HCT116 (cell line): ENCODE measurements around the gene HDDC3. TPM values are rescaled to one million over a fixed set of nuclear protein-coding genes. Genes with fewer than 3 reads are reported as not detected.

Experiments
- ATAC-seq: fragments of 200-7000 bp; cut with Tn5 transposase; 2 replicates; pipeline ENCODE4 v1.9.1; 2020; ENCODE audit warnings: mild to moderate bottlenecking, moderate library complexity
- BruUV-seq: library from RNA; stranded (reverse); fragments of 400-500 nt; replicated peaks from 2 replicates; lab custom pipeline; 2021; lab: Mats Ljungman, UMichigan
- CTCF ChIA-PET: fragments of 300-600 bp; sonication (Branson Sonifier 250); formaldehyde crosslinking; loops from one replicate; lab custom pipeline; 2021; ENCODE audit warnings: antibody characterized with exemption; lab: Charles Lee
- POLR2A ChIA-PET: fragments of 300-600, 350-600 bp; sonication (Branson Sonifier 250); formaldehyde crosslinking; loops from one replicate; lab custom pipeline; 2021; ENCODE audit warnings: antibody characterized with exemption; lab: Charles Lee
- RAD21 ChIA-PET, 2 experiments: fragments of 300-600 bp; sonication (Branson Sonifier 250); formaldehyde crosslinking; loops; one replicate each; lab custom pipeline; 2023; ENCODE audit warnings: low total read pairs in 2 of 2; ENCODE audit not compliant: uncharacterized antibody in 2 of 2, unreplicated experiment in 2 of 2, low non-redundant PET in 1 of 2; lab: Charles Lee
- DNase-seq: peaks from one replicate; pipeline ENCODE4 v3.0.0-alpha.2; 2010; ENCODE audit warnings: low read depth, low spot score
- H2AFZ ChIP-seq: fragments of 200-600 bp; shearing (Covaris generic), sonication (generic); 2 replicates; pipeline ENCODE4 v1.6.1; 2017; ENCODE audit warnings: low read depth, mixed run types, mixed read lengths, antibody characterized with exemption, low read length; ENCODE audit not compliant: poor library complexity, severe bottlenecking
- H3K27ac ChIP-seq: 2 replicates; pipeline ENCODE4 v1.5.1; 2012; ENCODE audit warnings: low read depth, low read length
- H3K27me3 ChIP-seq: fragments of 200-600 bp; sonication (generic); 2 replicates; pipeline ENCODE4 v1.6.1; 2016; ENCODE audit warnings: mixed run types, low read length, mixed read lengths; ENCODE audit not compliant: insufficient read depth
- H3K36me3 ChIP-seq, 2 experiments: fragments of 200-500 bp in 1 of 2; fragments of 200-600 bp in 1 of 2; sonication (Bioruptor generic) in 1 of 2; sonication (generic) in 1 of 2; 2 replicates each; pipeline versions ENCODE4 v1.5.1 to v1.6.1; 2014 to 2016; ENCODE audit warnings: low read length in 2 of 2, inconsistent platforms in 1 of 2, mixed read lengths in 1 of 2, mixed run types in 1 of 2; ENCODE audit not compliant: insufficient read depth in 2 of 2, control insufficient read depth in 1 of 2
- H3K4me1 ChIP-seq, 2 experiments: fragments of 200-600 bp in 1 of 2; sonication (generic) in 1 of 2; 2 replicates each; pipeline versions ENCODE4 v1.5.1 to v1.6.1; 2012 to 2017; ENCODE audit warnings: low read length in 2 of 2, inconsistent platforms in 1 of 2, mild to moderate bottlenecking in 1 of 2, mixed read lengths in 1 of 2, mixed run types in 1 of 2, moderate library complexity in 1 of 2; ENCODE audit not compliant: insufficient read depth in 2 of 2, control insufficient read depth in 1 of 2
- H3K4me2 ChIP-seq: fragments of 200-600 bp; sonication (generic); 2 replicates; pipeline ENCODE4 v1.6.1; 2017; ENCODE audit warnings: mixed run types, low read length, mixed read lengths
- H3K4me3 ChIP-seq, 2 experiments: fragments of 200-600 bp in 1 of 2; sonication (generic) in 1 of 2; replicated peaks in 1 of 2; 2 replicates each; pipeline ENCODE4 v1.5.1; 2011 to 2016; ENCODE audit warnings: low read length in 2 of 2, control low read depth in 1 of 2, low read depth in 1 of 2, mild to moderate bottlenecking in 1 of 2, mixed read lengths in 1 of 2, mixed run types in 1 of 2
- H3K79me2 ChIP-seq: fragments of 200-600 bp; sonication (generic); 2 replicates; pipeline ENCODE4 v1.6.1; 2017; ENCODE audit warnings: mild to moderate bottlenecking, mixed run types, low read length, moderate library complexity, mixed read lengths; ENCODE audit not compliant: insufficient read depth
- H3K9ac ChIP-seq: fragments of 200-600 bp; sonication (generic); 2 replicates; pipeline ENCODE4 v1.6.1; 2016; ENCODE audit warnings: low read length, mixed read lengths
- H3K9me2 ChIP-seq: fragments of 200-600 bp; sonication (generic), shearing (Covaris generic); 2 replicates; pipeline ENCODE4 v1.6.1; 2017; ENCODE audit warnings: mixed run types, mild to moderate bottlenecking, moderate library complexity; ENCODE audit not compliant: insufficient read depth
- H3K9me3 ChIP-seq, 2 experiments: fragments of 200-500 bp in 1 of 2; fragments of 200-600 bp in 1 of 2; sonication (Bioruptor generic) in 1 of 2; sonication (generic) in 1 of 2; 2 replicates each; pipeline ENCODE4 v1.6.1; 2014 to 2017; ENCODE audit warnings: low read length in 2 of 2, mixed read lengths in 2 of 2, inconsistent platforms in 1 of 2, low read depth in 1 of 2, mild to moderate bottlenecking in 1 of 2, mixed run types in 1 of 2, moderate library complexity in 1 of 2; ENCODE audit not compliant: control insufficient read depth in 1 of 2, insufficient read depth in 1 of 2
- H4K20me1 ChIP-seq: fragments of 200-600 bp; sonication (generic), shearing (Covaris generic); 2 replicates; pipeline ENCODE4 v1.6.1; 2017; ENCODE audit warnings: mixed run types, mild to moderate bottlenecking, moderate library complexity; ENCODE audit not compliant: insufficient read depth
- ATF3 ChIP-seq: IDR thresholded peaks from 2 replicates; pipeline ENCODE4 v1.6.1; 2012
- CEBPB ChIP-seq: IDR thresholded peaks from 2 replicates; pipeline ENCODE4 v1.6.1; 2012; ENCODE audit warnings: low read depth
- CTCF ChIP-seq, 3 experiments: fragments of 200-600 bp in 1 of 3; sonication (generic) in 1 of 3; IDR thresholded peaks in 2 of 3; conservative IDR thresholded peaks in 1 of 3; 2 replicates each; pipeline ENCODE4 v1.5.1; 2012 to 2017; ENCODE audit warnings: low read depth in 2 of 3, low read length in 2 of 3, antibody characterized with exemption in 1 of 3, borderline replicate concordance in 1 of 3, control low read depth in 1 of 3, mild to moderate bottlenecking in 1 of 3, mixed read lengths in 1 of 3, mixed run types in 1 of 3, moderate library complexity in 1 of 3; ENCODE audit not compliant: insufficient read depth in 1 of 3
- MAX ChIP-seq: IDR thresholded peaks from 2 replicates; pipeline ENCODE4 v1.6.1; 2012
- POLR2A ChIP-seq: IDR thresholded peaks from 2 replicates; pipeline ENCODE4 v1.7.0; 2011; ENCODE audit warnings: borderline replicate concordance; ENCODE audit not compliant: insufficient read depth, insufficient read length; ENCODE audit errors: extremely low read depth
- POLR2AphosphoS5 ChIP-seq: IDR thresholded peaks from 2 replicates; pipeline ENCODE4 v1.6.1; 2011; ENCODE audit warnings: mild to moderate bottlenecking, low read depth, low read length, moderate library complexity
- YY1 ChIP-seq: IDR thresholded peaks from 2 replicates; pipeline ENCODE4 v1.6.1; 2011; ENCODE audit warnings: low read length, low read depth, moderate library complexity, mild to moderate bottlenecking; ENCODE audit not compliant: insufficient replicate concordance; ENCODE audit errors: extremely low read depth
- ZFX ChIP-seq: fragments of 450-650 bp; IDR thresholded peaks from 2 replicates; pipeline ENCODE4 v1.6.1; 2017
- intact Hi-C: fragments of 100-400 bp; cut with micrococcal nuclease; formaldehyde crosslinking; loops from 2 replicates; pipeline ENCODE4 v1.10.0; 2022
- total RNA-seq: library from RNA; stranded (reverse); gene quantifications from one replicate; pipeline ENCODE4 v1.2.1, GENCODE V29; 2021; ENCODE audit not compliant: unreplicated experiment

The HDDC3 gene
- total RNA-seq, 1 experiment from 2014 or later, result 20.4 TPM

- Histone ChIP-seq H2AFZ (peak overlapping the region; percentile 71), H3K27ac (peak overlapping the region; percentile 41; the same call in 1 of the 2 replicates), H4K20me1 (no peaks in the 10 kb centered on the region), H3K4me1 (peaks cover 0 to 15% of the 10 kb centered on the region in 2 experiments; a peak in 2 of 4 replicates), H3K27me3 (no peaks in the 10 kb centered on the region), H3K9ac (peak overlapping the region; percentile 55), H3K79me2 (no peaks in the 10 kb centered on the region), H3K9me3 (no peaks in the 10 kb centered on the region), H3K9me2 (no peaks in the 10 kb centered on the region), H3K4me3 (peak overlapping the region; percentile 68 to 79), H3K4me2 (peak overlapping the region; percentile 85), H3K36me3 (no peaks in the 10 kb centered on the region)
- ChIA-PET CTCF (interaction anchor here (0.8 to 1.8 kb wide), 19 partner anchors 9 to 600 kb away, joined by 3 to 20 read pairs (median 4); partner anchors contain the start of genes FURIN, HDDC3, MAN2A2 and RCCD1), POLR2A (interaction anchor here (0.7 to 1.2 kb wide), 4 partner anchors 9 to 41 kb away, joined by 3 read pairs; partner anchors contain the start of genes FURIN, MAN2A2 and UNC45A), RAD21 (interaction anchor here (0.7 to 0.8 kb wide), 2 partner anchors 41 to 378 kb away, joined by 3 to 4 read pairs; partner anchors contain the start of gene UNC45A (in 1 of the 2))
- ATAC-seq (peak; percentile 92), DNase-seq (peak; percentile 50)
- TSS peak; percentile 59 for BruUV-seq
- peak; percentile 52; the same call in 1 of the 2 replicates for TF ChIP-seq MAX
- TF ChIP-seq YY1, result peak; percentile 74
- no peak for TF ChIP-seq CEBPB
- TF ChIP-seq CTCF (IDR thresholded peaks at IDR 0.05 in 2 of 3, conservative IDR thresholded peaks at IDR 0.05 in 1 of 3; ENCODE audit: borderline replicate concordance in 1 of 3, insufficient read depth in 1 of 3, low read depth in 2 of 3, low read length in 2 of 3), result peak; percentile 55 to 70 (median 65); a peak in 5 of 6 replicates
- TF ChIP-seq POLR2AphosphoS5, result peak; percentile 85
- no peak for TF ChIP-seq ATF3
- TF ChIP-seq POLR2A, result peak; percentile 64
- peak; percentile 42; the same call in 1 of the 2 replicates for TF ChIP-seq ZFX
- intact Hi-C loops, result no loop called here
These were observed 38.9 kb downstream of the HDDC3 start for GRCh38 chr15:90893175-90894090.
